WI38 (cell line): ENCODE results near the gene HES1.

Source experiments
- H3K4me3 ChIP-seq: 2 replicates; pipeline ENCODE4 v1.5.1; 2011; ENCODE audit warnings: low read depth, mild to moderate bottlenecking, control low read depth, low read length
- TF ChIP-seq, protein P1 (sequence below): IDR thresholded peaks from 2 replicates; pipeline ENCODE4 v1.5.1; 2012; ENCODE audit warnings: low read depth, mild to moderate bottlenecking, control low read depth, low read length

The HES1 gene

DNA sequence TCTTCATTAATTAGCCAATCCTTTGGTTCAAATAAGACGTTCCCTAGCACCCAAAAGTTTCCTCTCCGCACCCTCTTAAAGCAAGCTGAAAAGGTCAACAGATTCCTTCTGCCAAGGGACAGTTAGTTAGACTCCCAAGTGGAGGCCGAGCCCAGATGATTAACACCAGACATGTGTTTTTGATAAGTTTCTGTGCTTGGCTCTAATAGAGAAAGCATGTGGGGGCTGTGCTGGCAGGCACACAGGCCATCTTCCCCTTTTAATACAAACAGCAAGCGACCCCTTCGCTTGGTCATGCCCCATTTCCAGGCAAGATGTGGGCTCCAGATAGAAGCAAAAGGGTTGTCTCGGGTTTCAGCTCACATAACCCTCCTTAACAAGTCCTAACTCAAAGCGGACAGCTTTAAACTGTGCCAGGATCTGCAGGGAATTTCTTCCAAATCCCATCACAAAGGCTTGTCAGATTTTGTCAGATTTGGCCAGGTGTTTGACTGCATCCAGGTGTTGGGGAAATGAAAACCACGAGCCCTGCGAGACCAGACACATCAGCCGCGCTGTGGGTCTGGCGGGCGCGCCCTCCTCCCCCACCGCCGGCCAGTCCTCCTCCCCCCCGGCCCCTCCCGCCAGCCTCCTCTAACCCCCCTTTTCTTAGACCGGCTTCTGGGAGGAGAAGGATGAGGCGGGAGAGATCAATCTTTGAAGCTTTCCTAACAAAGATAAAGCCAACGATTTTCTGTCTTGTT is 3.3 kb downstream of the HES1 start:
- H3K4me3 ChIP-seq: no peak overlapping the region
- TF ChIP-seq, protein P1, sequence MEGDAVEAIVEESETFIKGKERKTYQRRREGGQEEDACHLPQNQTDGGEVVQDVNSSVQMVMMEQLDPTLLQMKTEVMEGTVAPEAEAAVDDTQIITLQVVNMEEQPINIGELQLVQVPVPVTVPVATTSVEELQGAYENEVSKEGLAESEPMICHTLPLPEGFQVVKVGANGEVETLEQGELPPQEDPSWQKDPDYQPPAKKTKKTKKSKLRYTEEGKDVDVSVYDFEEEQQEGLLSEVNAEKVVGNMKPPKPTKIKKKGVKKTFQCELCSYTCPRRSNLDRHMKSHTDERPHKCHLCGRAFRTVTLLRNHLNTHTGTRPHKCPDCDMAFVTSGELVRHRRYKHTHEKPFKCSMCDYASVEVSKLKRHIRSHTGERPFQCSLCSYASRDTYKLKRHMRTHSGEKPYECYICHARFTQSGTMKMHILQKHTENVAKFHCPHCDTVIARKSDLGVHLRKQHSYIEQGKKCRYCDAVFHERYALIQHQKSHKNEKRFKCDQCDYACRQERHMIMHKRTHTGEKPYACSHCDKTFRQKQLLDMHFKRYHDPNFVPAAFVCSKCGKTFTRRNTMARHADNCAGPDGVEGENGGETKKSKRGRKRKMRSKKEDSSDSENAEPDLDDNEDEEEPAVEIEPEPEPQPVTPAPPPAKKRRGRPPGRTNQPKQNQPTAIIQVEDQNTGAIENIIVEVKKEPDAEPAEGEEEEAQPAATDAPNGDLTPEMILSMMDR: no peak

- no peak overlapping the region for H3K4me3 ChIP-seq
- TF ChIP-seq, protein P1: no peak
Observed at GRCh38 chr3:194139814-194140391, 4.0 kb downstream of the HES1 start.

DNA sequence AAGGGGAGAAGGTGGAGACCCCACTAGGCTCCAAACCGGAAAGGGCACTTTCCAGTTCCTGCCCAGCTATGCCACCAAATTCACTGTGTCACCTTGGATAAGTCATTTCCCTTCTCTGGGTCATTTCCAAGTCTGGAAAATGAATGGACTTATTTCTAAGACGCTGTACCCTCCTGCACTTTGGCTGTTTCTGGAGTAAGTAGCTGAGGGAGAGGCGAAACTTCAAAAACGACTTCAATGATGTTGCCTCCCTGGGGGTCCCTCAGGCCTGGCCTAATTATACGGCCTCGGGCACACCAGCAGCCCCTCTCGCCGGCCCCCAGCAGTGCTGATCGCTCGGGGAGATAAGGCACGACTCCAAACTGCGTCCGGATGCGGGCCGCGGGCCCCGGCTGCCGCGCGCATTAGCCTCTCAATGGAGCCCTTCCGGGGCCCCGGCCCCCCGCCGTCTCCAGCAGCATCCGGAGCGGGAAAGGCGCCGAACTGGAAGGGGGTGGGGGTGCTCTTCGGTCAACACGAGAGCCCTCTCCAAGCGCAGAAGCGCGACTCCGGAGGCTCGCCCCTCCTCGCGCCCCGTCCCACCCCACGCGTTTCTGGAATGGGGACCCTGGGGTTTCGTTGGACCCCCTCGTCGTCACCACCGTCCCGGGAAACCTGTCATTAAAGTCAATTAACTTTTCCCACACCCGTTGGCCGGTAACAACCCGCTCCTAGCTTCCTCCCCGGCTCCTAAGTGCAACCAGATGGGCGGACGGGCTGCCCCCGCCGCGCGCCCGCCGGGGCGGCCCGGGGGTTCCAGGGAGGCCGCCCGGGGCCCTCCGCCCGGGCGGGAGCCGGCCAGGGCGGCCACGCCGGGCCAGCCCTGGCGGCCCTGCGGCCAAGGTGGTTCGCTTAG is 4.8 kb downstream of the HES1 start:
- TF ChIP-seq, protein P1: no peak
- H3K4me3 ChIP-seq: no peak overlapping the region

GRCh38 chr3:194141415-194142155 is 5.6 kb downstream of the HES1 start:
- TF ChIP-seq, protein P1: no peak
- H3K4me3 ChIP-seq: peak overlapping the region; percentile 49

DNA sequence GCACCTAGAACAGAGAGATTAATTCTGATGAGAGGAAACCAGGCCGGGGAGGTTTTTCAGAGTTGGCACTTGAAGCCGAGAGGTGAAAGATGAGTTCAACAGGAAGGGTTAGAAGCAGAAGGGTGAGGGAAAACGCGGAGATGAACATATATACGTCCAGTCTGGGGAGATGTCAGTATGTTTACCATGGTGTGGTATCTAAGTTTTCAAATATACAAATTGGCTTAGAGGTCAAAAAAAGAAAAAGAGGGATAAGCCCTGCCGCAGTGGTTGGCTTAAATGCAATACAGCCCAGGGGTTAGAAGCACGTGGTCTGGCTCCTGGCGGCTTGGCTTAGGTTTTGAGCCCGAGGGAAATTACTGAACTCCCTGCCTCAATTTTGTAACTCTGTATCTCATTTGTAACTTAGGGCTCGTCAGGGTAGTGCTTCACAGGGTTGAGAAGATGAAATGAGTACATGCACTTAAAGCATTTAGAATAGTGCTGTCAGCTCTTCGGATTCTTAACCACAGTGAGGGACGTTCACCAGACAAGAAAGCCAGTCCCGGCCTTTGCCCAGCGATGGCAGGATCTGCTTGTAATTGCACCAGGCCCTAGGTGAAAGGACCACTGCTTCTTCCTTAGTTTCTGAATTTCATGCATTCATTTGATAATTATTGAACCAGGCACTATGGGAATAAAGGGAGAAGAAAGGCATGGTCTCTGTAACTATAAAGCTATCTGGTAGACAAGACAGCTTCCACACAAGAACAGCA is 6.4 kb downstream of the HES1 start:
- H3K4me3 ChIP-seq: peak overlapping the region; percentile 49
- TF ChIP-seq, protein P1: no peak

- TF ChIP-seq, protein P1: no peak
- H3K4me3 ChIP-seq: no peak overlapping the region
Observed at GRCh38 chr3:194145702-194146101, 9.8 kb downstream of the HES1 start.
